CD8-positive, alpha-beta memory T cell (primary cell): Measurements from ENCODE around the gene AKAP13. TPM values are rescaled to one million over a fixed set of nuclear protein-coding genes. Genes with fewer than 3 reads are reported as not detected.

Experiments
- CTCF ChIA-PET: fragments of 350-600 bp; sonication (Branson Sonifier 250); formaldehyde crosslinking; loops from one replicate; lab custom pipeline; 2021; ENCODE audit warnings: antibody characterized with exemption; lab: Charles Lee
- POLR2A ChIA-PET: fragments of 350-600 bp; sonication (Branson Sonifier 250); formaldehyde crosslinking; loops from one replicate; lab custom pipeline; 2021; ENCODE audit warnings: antibody characterized with exemption; lab: Charles Lee
- DNase-seq, 5 donors: peaks; one replicate each; pipeline versions ENCODE4 v3.0.0 to v3.0.0-alpha.2; 2020 to 2022; ENCODE audit warnings: mixed read lengths in 1 of 5
- H3K27ac ChIP-seq: one replicate; pipeline ENCODE4 v1.7.0; 2013; ENCODE audit warnings: low read depth, mild to moderate bottlenecking, low read length, moderate library complexity
- H3K27me3 ChIP-seq: 2 replicates; pipeline ENCODE4 v1.7.0; 2013; ENCODE audit warnings: low read length, mild to moderate bottlenecking; ENCODE audit not compliant: insufficient read depth, poor library complexity, severe bottlenecking
- H3K36me3 ChIP-seq: 2 replicates; pipeline ENCODE4 v1.7.0; 2013; ENCODE audit warnings: mild to moderate bottlenecking, low read length, moderate library complexity; ENCODE audit not compliant: insufficient read depth
- H3K4me1 ChIP-seq: 2 replicates; pipeline ENCODE4 v1.7.0; 2013; ENCODE audit warnings: mild to moderate bottlenecking, low read length, moderate library complexity; ENCODE audit not compliant: insufficient read depth
- H3K4me3 ChIP-seq: 2 replicates; pipeline ENCODE4 v1.7.0; 2013; ENCODE audit warnings: mild to moderate bottlenecking, low read length
- H3K9me3 ChIP-seq: 2 replicates; pipeline ENCODE4 v1.7.0; 2013; ENCODE audit warnings: mild to moderate bottlenecking, low read length
- H3K27ac Mint-ChIP-seq, 8 donors: one replicate each; pipeline ENCODE4 v1.8.0; 2020 to 2021; ENCODE audit warnings: mixed read lengths in 8 of 8, mild to moderate bottlenecking in 6 of 8, inconsistent platforms in 3 of 8, moderate library complexity in 3 of 8
- H3K27me3 Mint-ChIP-seq, 2 donors: one replicate each; pipeline ENCODE4 v1.8.0; 2020 to 2021; ENCODE audit warnings: mixed read lengths in 2 of 2, mild to moderate bottlenecking in 1 of 2, moderate library complexity in 1 of 2
- H3K36me3 Mint-ChIP-seq, 3 donors: one replicate each; pipeline ENCODE4 v1.8.0; 2020 to 2021; ENCODE audit warnings: mixed read lengths in 3 of 3, inconsistent platforms in 1 of 3, mild to moderate bottlenecking in 1 of 3
- H3K4me1 Mint-ChIP-seq, 3 donors: one replicate each; pipeline ENCODE4 v1.8.0; 2020 to 2021; ENCODE audit warnings: mixed read lengths in 3 of 3, inconsistent platforms in 1 of 3, mild to moderate bottlenecking in 1 of 3
- H3K4me3 Mint-ChIP-seq, 7 donors: one replicate each; pipeline ENCODE4 v1.8.0; 2020 to 2021; ENCODE audit warnings: mixed read lengths in 7 of 7, mild to moderate bottlenecking in 6 of 7, moderate library complexity in 4 of 7, inconsistent platforms in 2 of 7
- H3K9me3 Mint-ChIP-seq, 5 donors: one replicate each; pipeline ENCODE4 v1.8.0; 2020 to 2022; ENCODE audit warnings: mixed read lengths in 5 of 5, mild to moderate bottlenecking in 3 of 5, moderate library complexity in 2 of 5, inconsistent platforms in 1 of 5
- polyA plus RNA-seq: library from polyadenylated mRNA; unstranded; fragments of 300-500 nt; fragmentation: Illumina TruSeq; gene quantifications from one replicate; pipeline ENCODE4 v1.2.3, GENCODE V29; 2021
- total RNA-seq, 2 experiments: library from RNA; stranded (reverse); gene quantifications; one replicate each; pipeline ENCODE4 v1.2.3, GENCODE V29; 2021

The AKAP13 gene
- total and polyA plus RNA-seq, 3 experiments from 2014 or later: 109 to 234 (median 113) TPM

- H3K4me1 Mint-ChIP-seq: peaks cover 52 to 84% (median 79%) of the 10 kb centered on the region in 3 donors
- Histone ChIP-seq H3K27me3 (no peaks in the 10 kb centered on the region), H3K36me3 (no peaks in the 10 kb centered on the region), H3K9me3 (no peaks in the 10 kb centered on the region), H3K4me3 (no peak overlapping the region), H3K4me1 (peaks cover 26% of the 10 kb centered on the region), H3K27ac (no peak overlapping the region)
- H3K4me3 Mint-ChIP-seq: no peak overlapping the region
- H3K9me3 Mint-ChIP-seq: no peaks in the 10 kb centered on the region
- H3K36me3 Mint-ChIP-seq: no peaks in the 10 kb centered on the region
- no peaks in the 10 kb centered on the region for H3K27me3 Mint-ChIP-seq
- ChIA-PET CTCF (interaction anchor here (0.8 to 3.6 kb wide), 8 partner anchors 9 to 207 kb away, joined by 3 to 18 read pairs (median 4); no protein-coding TSS in a partner anchor), POLR2A (no interaction called here)
- no peak for DNase-seq
- H3K27ac Mint-ChIP-seq: peak overlapping the region; percentile 10 to 81 (median 55)
These were observed 122.9 kb downstream of the AKAP13 start for GRCh38 chr15:85503151-85503799.

GRCh38 chr15:85504749-85505676, 124.6 kb downstream of the AKAP13 start:
- Histone ChIP-seq H3K4me1 (peaks cover 20% of the 10 kb centered on the region), H3K27me3 (no peaks in the 10 kb centered on the region), H3K4me3 (no peak overlapping the region), H3K9me3 (no peaks in the 10 kb centered on the region), H3K27ac (no peak overlapping the region), H3K36me3 (no peaks in the 10 kb centered on the region)
- ChIA-PET CTCF (interaction anchor here (0.9 to 3.6 kb wide), 13 partner anchors 11 to 336 kb away, joined by 3 to 18 read pairs (median 5); no protein-coding TSS in a partner anchor), POLR2A (no interaction called here)
- H3K9me3 Mint-ChIP-seq: no peaks in the 10 kb centered on the region
- DNase-seq: peak in 4 of 5 donors; percentile 18 to 54 (median 26)
- H3K27me3 Mint-ChIP-seq: no peaks in the 10 kb centered on the region
- no peak overlapping the region for H3K4me3 Mint-ChIP-seq
- H3K27ac Mint-ChIP-seq: peak overlapping the region in 5 of 8 donors; percentile 2 to 35 (median 17)
- peaks cover 0 to 2% (median 1%) of the 10 kb centered on the region in 3 donors for H3K36me3 Mint-ChIP-seq
- peaks cover 38 to 79% (median 76%) of the 10 kb centered on the region in 3 donors for H3K4me1 Mint-ChIP-seq

DNA sequence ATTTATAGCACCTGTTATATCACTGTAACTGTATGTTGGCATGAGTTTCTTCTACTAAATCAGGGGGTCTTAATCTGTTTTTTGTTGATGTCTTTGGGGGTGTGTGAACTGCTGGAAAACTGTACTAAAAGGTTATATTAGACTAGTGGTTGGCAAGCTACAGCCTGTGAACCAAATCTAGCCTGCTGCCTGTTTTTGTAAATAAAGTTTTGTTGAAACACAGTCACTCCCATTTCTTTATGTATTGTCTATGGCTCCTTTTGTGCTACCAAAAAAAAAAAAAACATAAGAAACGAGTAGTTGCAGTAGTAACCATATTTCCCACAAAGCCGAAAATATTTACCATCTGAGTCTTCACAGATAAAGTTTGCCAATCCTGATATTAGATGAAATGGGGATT, 126.7 kb downstream of the AKAP13 start:
- H3K9me3 ChIP-seq: no peaks in the 10 kb centered on the region
- Mint-ChIP-seq H3K4me1 (peaks cover 31 to 75% (median 67%) of the 10 kb centered on the region in 3 donors), H3K27me3 (no peaks in the 10 kb centered on the region), H3K9me3 (no peaks in the 10 kb centered on the region), H3K36me3 (peaks cover 0 to 2% (median 1%) of the 10 kb centered on the region in 3 donors), H3K4me3 (no peak overlapping the region), H3K27ac (no peak overlapping the region)
- H3K4me3 ChIP-seq: no peak overlapping the region
- H3K36me3 ChIP-seq: no peaks in the 10 kb centered on the region
- no peak for DNase-seq
- H3K27me3 ChIP-seq: no peaks in the 10 kb centered on the region
- peaks cover 3% of the 10 kb centered on the region for H3K4me1 ChIP-seq
- POLR2A ChIA-PET: interaction anchor here (0.7 kb wide), 1 partner anchor 18 kb away, joined by 5 read pairs; no protein-coding TSS in a partner anchor
- no peak overlapping the region for H3K27ac ChIP-seq
- CTCF ChIA-PET: interaction anchor here (0.7 to 2.0 kb wide), 3 partner anchors 17 to 176 kb away, joined by 3 to 4 read pairs (median 3); no protein-coding TSS in a partner anchor

GRCh38 chr15:85509973-85510372, 129.6 kb downstream of the AKAP13 start:
- peaks cover 0 to 6% (median 1%) of the 10 kb centered on the region in 3 donors for H3K36me3 Mint-ChIP-seq
- peak overlapping the region in 1 of 8 donors; percentile 30 for H3K27ac Mint-ChIP-seq
- Histone ChIP-seq H3K9me3 (no peaks in the 10 kb centered on the region), H3K4me3 (no peak overlapping the region), H3K36me3 (no peaks in the 10 kb centered on the region), H3K4me1 (no peaks in the 10 kb centered on the region), H3K27me3 (no peaks in the 10 kb centered on the region), H3K27ac (no peak overlapping the region)
- H3K9me3 Mint-ChIP-seq: no peaks in the 10 kb centered on the region
- ChIA-PET POLR2A (no interaction called here), CTCF (no interaction called here)
- no peaks in the 10 kb centered on the region for H3K27me3 Mint-ChIP-seq
- no peak overlapping the region for H3K4me3 Mint-ChIP-seq
- peaks cover 31 to 71% (median 63%) of the 10 kb centered on the region in 3 donors for H3K4me1 Mint-ChIP-seq
- no peak for DNase-seq

DNA sequence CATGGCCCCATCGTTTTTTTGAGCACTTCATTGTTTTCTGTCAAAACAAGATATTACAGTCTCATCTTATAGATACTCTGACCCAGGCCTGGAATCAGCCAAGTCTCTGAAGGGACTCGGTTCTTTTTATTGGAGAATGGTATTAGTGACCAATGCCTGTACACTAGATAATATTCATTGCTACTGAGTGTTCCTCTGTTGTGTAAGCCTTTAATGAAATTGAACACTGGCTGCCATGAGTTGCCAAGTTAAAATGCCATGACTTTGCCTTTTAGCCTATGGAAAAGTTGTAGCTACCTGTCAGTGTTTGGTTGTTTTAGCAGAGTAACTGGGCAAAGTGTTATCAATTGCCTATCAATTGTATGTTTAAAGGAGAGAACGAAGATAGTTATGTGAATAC, 134.0 kb downstream of the AKAP13 start:
- CTCF ChIA-PET: no interaction called here
- Mint-ChIP-seq H3K4me3 (no peak overlapping the region), H3K4me1 (peaks cover 48 to 83% (median 70%) of the 10 kb centered on the region in 3 donors)

DNA sequence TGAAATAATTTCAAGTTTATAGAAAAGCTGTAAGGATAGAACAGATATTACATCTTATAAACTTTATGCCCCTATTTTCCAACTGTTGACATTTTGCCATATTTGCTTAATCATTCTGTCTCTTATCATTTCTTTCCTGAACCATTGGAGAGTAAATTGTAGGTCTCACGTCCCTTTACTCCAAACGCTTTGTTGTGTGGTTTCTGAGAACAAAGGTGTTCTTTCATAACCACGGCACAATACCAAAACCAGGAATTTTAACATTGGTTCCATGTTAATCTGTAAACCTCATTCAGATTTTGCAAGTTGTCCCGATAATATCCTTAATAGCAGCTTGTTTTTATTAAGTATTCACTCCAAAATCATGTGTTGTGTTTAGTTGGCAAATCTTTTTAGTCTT, 134.8 kb downstream of the AKAP13 start:
- H3K9me3 Mint-ChIP-seq: no peaks in the 10 kb centered on the region
- no peaks in the 10 kb centered on the region for H3K27me3 Mint-ChIP-seq
- ChIA-PET CTCF (no interaction called here), POLR2A (no interaction called here)
- Histone ChIP-seq H3K4me1 (no peaks in the 10 kb centered on the region), H3K27me3 (no peaks in the 10 kb centered on the region), H3K36me3 (no peaks in the 10 kb centered on the region), H3K9me3 (no peaks in the 10 kb centered on the region), H3K4me3 (no peak overlapping the region), H3K27ac (no peak overlapping the region)
- DNase-seq: no peak
- H3K27ac Mint-ChIP-seq: peak overlapping the region in 1 of 8 donors; percentile 13
- H3K36me3 Mint-ChIP-seq: peaks cover 0 to 7% (median 4%) of the 10 kb centered on the region in 3 donors
- no peak overlapping the region for H3K4me3 Mint-ChIP-seq
- H3K4me1 Mint-ChIP-seq: peaks cover 46 to 81% (median 68%) of the 10 kb centered on the region in 3 donors

More for the DNA sequence above, 134.0 kb downstream of the AKAP13 start:
- Mint-ChIP-seq H3K36me3 (peaks cover 0 to 7% (median 4%) of the 10 kb centered on the region in 3 donors), H3K9me3 (no peaks in the 10 kb centered on the region), H3K27me3 (no peaks in the 10 kb centered on the region), H3K27ac (no peak overlapping the region)
- H3K27me3 ChIP-seq: no peaks in the 10 kb centered on the region
- H3K36me3 ChIP-seq: no peaks in the 10 kb centered on the region
- no peak for DNase-seq
- H3K9me3 ChIP-seq: no peaks in the 10 kb centered on the region
- H3K27ac ChIP-seq: no peak overlapping the region
- POLR2A ChIA-PET: no interaction called here
- no peak overlapping the region for H3K4me3 ChIP-seq
- no peaks in the 10 kb centered on the region for H3K4me1 ChIP-seq

GRCh38 chr15:85517086-85517485, 136.7 kb downstream of the AKAP13 start:
- Mint-ChIP-seq H3K27me3 (no peaks in the 10 kb centered on the region), H3K27ac (peak overlapping the region in 1 of 8 donors; percentile 4), H3K36me3 (peaks cover 3 to 17% (median 9%) of the 10 kb centered on the region in 3 donors), H3K4me3 (no peak overlapping the region), H3K4me1 (peaks cover 46 to 79% (median 65%) of the 10 kb centered on the region in 3 donors), H3K9me3 (no peaks in the 10 kb centered on the region)
- Histone ChIP-seq H3K4me1 (no peaks in the 10 kb centered on the region), H3K9me3 (no peaks in the 10 kb centered on the region), H3K27me3 (no peaks in the 10 kb centered on the region), H3K27ac (no peak overlapping the region), H3K36me3 (no peaks in the 10 kb centered on the region), H3K4me3 (no peak overlapping the region)
- DNase-seq: no peak
- ChIA-PET CTCF (no interaction called here), POLR2A (no interaction called here)
